Measurements from ENCODE around the gene PDLIM3.

GRCh38 chr4:185573651-185574199, 38.4 kb upstream of the PDLIM3 start:
- TF ChIP-seq POLR2A (IDR thresholded peaks at IDR 0.05; ENCODE audit: low read depth, low read length) = no peak
- TF ChIP-seq POLR2AphosphoS5 (IDR thresholded peaks at IDR 0.05; ENCODE audit: low read depth, low read length) = no peak
- TF ChIP-seq TAF1 (IDR thresholded peaks at IDR 0.05; ENCODE audit: borderline replicate concordance, low read depth, low read length) = no peak

All from GM12892 (cell line).